SK-N-SH (cell line): ENCODE measurements around the gene LIPE. TPM values are rescaled to one million over a fixed set of nuclear protein-coding genes. Genes with fewer than 3 reads are reported as not detected.

Experiments
- CTCF ChIA-PET: fragments of 300-600, 350-600 bp; formaldehyde crosslinking; extraction: SDS; loops from one replicate; lab custom pipeline; 2021; lab: Yijun Ruan, JAX
- POLR2A ChIA-PET: fragments of 350-600 bp; sonication (Branson Sonifier 250); formaldehyde crosslinking; extraction: SDS; loops from one replicate; lab custom pipeline; 2020; ENCODE audit warnings: antibody characterized with exemption, inconsistent platforms; lab: Yijun Ruan, JAX
- DNase-seq: peaks from one replicate; pipeline ENCODE4 v3.0.0; 2012
- H2AFZ ChIP-seq: fragments of 200-600 bp; sonication (generic); 2 replicates; pipeline ENCODE4 v1.8.1; 2016; ENCODE audit warnings: antibody characterized with exemption, mild to moderate bottlenecking, low read depth
- H3F3A ChIP-seq: fragments of 200-600 bp; sonication (generic); replicated peaks from 2 replicates; pipeline ENCODE3; 2016; ENCODE audit warnings: antibody characterized with exemption, mild to moderate bottlenecking; ENCODE audit not compliant: insufficient read depth
- H3K27ac ChIP-seq, 2 experiments: fragments of 200-500 bp in 1 of 2; fragments of 200-600 bp in 1 of 2; sonication (Bioruptor generic) in 1 of 2; sonication (generic), shearing (Covaris generic) in 1 of 2; 2 replicates each; pipeline versions ENCODE4 v1.5.1 to v1.6.1; 2014 to 2016; ENCODE audit warnings: low read depth in 2 of 2, inconsistent platforms in 1 of 2, low read length in 1 of 2, mild to moderate bottlenecking in 1 of 2, mixed read lengths in 1 of 2
- H3K27me3 ChIP-seq: fragments of 200-600 bp; sonication (generic), shearing (Covaris generic); 2 replicates; pipeline ENCODE4 v1.6.1; 2016; ENCODE audit warnings: mixed run types; ENCODE audit not compliant: insufficient read depth
- H3K36me3 ChIP-seq, 2 experiments: fragments of 200-500 bp in 1 of 2; fragments of 200-600 bp in 1 of 2; sonication (Bioruptor generic) in 1 of 2; sonication (generic) in 1 of 2; replicated peaks in 1 of 2; 2 replicates each; pipeline versions ENCODE3 to v1.5.1; 2014 to 2016; ENCODE audit warnings: low read length in 1 of 2, mild to moderate bottlenecking in 1 of 2; ENCODE audit not compliant: insufficient read depth in 2 of 2, control insufficient read depth in 1 of 2
- H3K4me1 ChIP-seq, 2 experiments: fragments of 200-500 bp in 1 of 2; fragments of 200-600 bp in 1 of 2; sonication (Bioruptor generic) in 1 of 2; sonication (generic), shearing (Covaris generic) in 1 of 2; 2 replicates each; pipeline versions ENCODE4 v1.5.1 to v1.6.1; 2014 to 2016; ENCODE audit warnings: low read depth in 1 of 2, low read length in 1 of 2, mixed run types in 1 of 2; ENCODE audit not compliant: insufficient read depth in 2 of 2, control insufficient read depth in 1 of 2
- H3K4me2 ChIP-seq: fragments of 200-600 bp; sonication (generic), shearing (Covaris generic); 2 replicates; pipeline ENCODE4 v1.6.1; 2017; ENCODE audit warnings: mixed run types
- H3K4me3 ChIP-seq, 2 experiments: fragments of 200-500 bp in 1 of 2; fragments of 200-600 bp in 1 of 2; sonication (Bioruptor generic) in 1 of 2; sonication (generic), shearing (Covaris generic) in 1 of 2; 2 replicates each; pipeline versions ENCODE4 v1.5.1 to v1.8.1; 2014 to 2016; ENCODE audit warnings: low read depth in 2 of 2, inconsistent platforms in 1 of 2, low read length in 1 of 2, mild to moderate bottlenecking in 1 of 2, mixed read lengths in 1 of 2, moderate library complexity in 1 of 2
- H3K79me2 ChIP-seq: fragments of 200-600 bp; sonication (generic); 2 replicates; pipeline ENCODE4 v1.8.1; 2017; ENCODE audit warnings: mild to moderate bottlenecking; ENCODE audit not compliant: insufficient read depth
- H3K9ac ChIP-seq: fragments of 200-600 bp; sonication (generic); 2 replicates; pipeline ENCODE4 v1.6.1; 2017; ENCODE audit warnings: mixed run types
- H3K9me2 ChIP-seq: fragments of 200-600 bp; sonication (generic); 2 replicates; pipeline ENCODE4 v1.6.1; 2017; ENCODE audit warnings: mixed run types
- H3K9me3 ChIP-seq: fragments of 200-600 bp; sonication (generic); 2 replicates; pipeline ENCODE4 v1.6.1; 2017; ENCODE audit warnings: mixed run types, mild to moderate bottlenecking, moderate library complexity
- H4K20me1 ChIP-seq: fragments of 200-600 bp; sonication (generic); 2 replicates; pipeline ENCODE4 v1.6.1; 2017; ENCODE audit warnings: mild to moderate bottlenecking, mixed run types; ENCODE audit not compliant: insufficient read depth
- CTCF ChIP-seq: fragments of 200-600 bp; sonication (generic); IDR thresholded peaks from 2 replicates; pipeline ENCODE4 v1.6.1; 2017; ENCODE audit warnings: antibody characterized with exemption, mild to moderate bottlenecking, moderate library complexity
- ELF1 ChIP-seq: IDR thresholded peaks from 2 replicates; pipeline ENCODE4 v1.4.0; 2012
- EP300 ChIP-seq, 2 experiments: IDR thresholded peaks; 2 replicates each; pipeline versions ENCODE4 v1.4.0 to v1.6.1; 2012; ENCODE audit warnings: borderline replicate concordance in 1 of 2, low read depth in 1 of 2, low read length in 1 of 2
- FOXM1 ChIP-seq: IDR thresholded peaks from 2 replicates; pipeline ENCODE4 v1.4.0; 2012; ENCODE audit warnings: low read depth, mild to moderate bottlenecking
- GABPA ChIP-seq: IDR thresholded peaks from 2 replicates; pipeline ENCODE4 v1.4.0; 2012; ENCODE audit warnings: low read depth, mild to moderate bottlenecking
- GATA2 ChIP-seq: sonication (generic); formaldehyde crosslinking; IDR thresholded peaks from 2 replicates; pipeline ENCODE4 v1.5.0; 2020; ENCODE audit warnings: mild to moderate bottlenecking, missing genetic modification reagents
- JUND ChIP-seq: IDR thresholded peaks from 2 replicates; pipeline ENCODE4 v1.4.0; 2012
- MAX ChIP-seq: IDR thresholded peaks from 2 replicates; pipeline ENCODE4 v1.4.0; 2012; ENCODE audit warnings: low read depth
- POLR2AphosphoS5 ChIP-seq: IDR thresholded peaks from 2 replicates; pipeline ENCODE4 v1.6.1; 2012; ENCODE audit warnings: low read depth, low read length
- RCOR1 ChIP-seq: fragments of 150-350 bp; IDR thresholded peaks from 2 replicates; pipeline ENCODE4 v1.6.1; 2017; ENCODE audit warnings: antibody characterized with exemption, low read length
- REST ChIP-seq: IDR thresholded peaks from 2 replicates; pipeline ENCODE4 v1.6.1; 2012; ENCODE audit warnings: mild to moderate bottlenecking, low read depth, low read length, moderate library complexity
- SIN3A ChIP-seq: IDR thresholded peaks from 2 replicates; pipeline ENCODE4 v1.6.1; 2012; ENCODE audit warnings: low read depth, mild to moderate bottlenecking, low read length, moderate library complexity, borderline replicate concordance
- SMC3 ChIP-seq: IDR thresholded peaks from 2 replicates; pipeline ENCODE4 v1.6.1; 2012; ENCODE audit warnings: low read depth, low read length, improper control_type of control experiment
- TAF1 ChIP-seq: IDR thresholded peaks from 2 replicates; pipeline ENCODE4 v1.6.1; 2012; ENCODE audit warnings: low read depth, mild to moderate bottlenecking, low read length, moderate library complexity, borderline replicate concordance
- TCF12 ChIP-seq: IDR thresholded peaks from 2 replicates; pipeline ENCODE4 v1.4.0; 2012
- TEAD4 ChIP-seq: IDR thresholded peaks from 2 replicates; pipeline ENCODE4 v1.4.0; 2012; ENCODE audit warnings: mild to moderate bottlenecking, borderline replicate concordance; ENCODE audit not compliant: insufficient read depth
- WGBS: methylation state at CpG from one replicate; pipeline ENCODE4 v1.1.6; 2017; ENCODE audit warnings: low lambda C conversion rate; 5-methylcytosine and 5-hydroxymethylcytosine counted together
- polyA plus RNA-seq, 3 experiments: library from polyadenylated mRNA; depleted of rRNA; stranded (reverse); fragments of >200 nt; gene quantifications; 2 replicates each; pipeline ENCODE4 v1.2.3, GENCODE V29; 2012

Gene LIPE
- polyA plus RNA-seq, 1 of the 3 experiments (the other 2 are of a cell fraction) = 4.4 TPM

- TF ChIP-seq CTCF (no peak), FOXM1 (no peak), GABPA (no peak), SIN3A (no peak), TCF12 (no peak), EP300 (IDR thresholded peaks at IDR 0.05; ENCODE audit: borderline replicate concordance in 1 of 2, low read depth in 1 of 2, low read length in 1 of 2) (no peak), RCOR1 (no peak), TAF1 (no peak), TEAD4 (no peak), SMC3 (no peak), MAX (no peak)
- TF ChIP-seq, all 33 proteins: peak for 0
Measured at GRCh38 chr19:42426643-42427042, 545 bp downstream of the LIPE start (continued).

GRCh38 chr19:42424712-42425131 is 2.5 kb downstream of the LIPE start:
- Histone ChIP-seq H3K27me3 (no peaks in the 10 kb centered on the region), H4K20me1 (no peaks in the 10 kb centered on the region), H3K9me3 (no peaks in the 10 kb centered on the region), H3K79me2 (no peaks in the 10 kb centered on the region), H3K4me2 (no peak overlapping the region), H3K27ac (no peak overlapping the region), H2AFZ (no peak overlapping the region), H3F3A (no peaks in the 10 kb centered on the region), H3K9ac (no peak overlapping the region), H3K36me3 (no peaks in the 10 kb centered on the region), H3K9me2 (no peaks in the 10 kb centered on the region), H3K4me3 (no peak overlapping the region), H3K4me1 (peaks cover 0 to 21% of the 10 kb centered on the region in 2 experiments; a peak in 1 of 4 replicates)
- peak; percentile 25 for DNase-seq
- ChIA-PET POLR2A (no interaction called here), CTCF (interaction anchor here (0.8 to 2.8 kb wide), 7 partner anchors 10 to 27 kb away, joined by 3 to 23 read pairs (median 4); no protein-coding TSS in a partner anchor)
- WGBS = 81% methylated on average over 11 of the region's 13 CpGs
- TF ChIP-seq JUND = no peak
- TF ChIP-seq RCOR1 = no peak

- H2AFZ ChIP-seq = 0 out of 2 replicates have a peak overlapping the region, but pooled peaks have one; percentile 80
- no peak overlapping the region for H3K4me3 ChIP-seq
- WGBS = 97% methylated on average over 9 of the region's 15 CpGs
- H3K4me2 ChIP-seq = no peak overlapping the region; the same call in 1 of the 2 replicates
- no peak for DNase-seq
- no peaks in the 10 kb centered on the region for H3K9me3 ChIP-seq
- no peaks in the 10 kb centered on the region for H3K27me3 ChIP-seq
- no peak overlapping the region for H3K9ac ChIP-seq
- POLR2A ChIA-PET = no interaction called here
- no peaks in the 10 kb centered on the region for H3K79me2 ChIP-seq
- H4K20me1 ChIP-seq = no peaks in the 10 kb centered on the region
- TF ChIP-seq REST (no peak), POLR2AphosphoS5 (no peak), FOXM1 (no peak), EP300 (IDR thresholded peaks at IDR 0.05; ENCODE audit: borderline replicate concordance in 1 of 2, low read depth in 1 of 2, low read length in 1 of 2) (no peak), TEAD4 (no peak), GABPA (no peak), JUND (no peak), GATA2 (CRISPR knock-in tag) (no peak), ELF1 (no peak)
- H3K36me3 ChIP-seq = no peaks in the 10 kb centered on the region
- peaks cover 0 to 21% of the 10 kb centered on the region in 2 experiments; a peak in 1 of 4 replicates for H3K4me1 ChIP-seq
- H3K27ac ChIP-seq = no peak overlapping the region
- no peaks in the 10 kb centered on the region for H3K9me2 ChIP-seq
- no peaks in the 10 kb centered on the region for H3F3A ChIP-seq
- CTCF ChIA-PET = interaction anchor here (0.8 to 2.8 kb wide), 6 partner anchors 11 to 27 kb away, joined by 3 to 23 read pairs (median 4); no protein-coding TSS in a partner anchor
Measured at GRCh38 chr19:42424345-42424707, 2.9 kb downstream of the LIPE start.
